Uterus (tissue), 4 donors: Measurements from ENCODE around the gene MYMX. TPM values are rescaled to one million over a fixed set of nuclear protein-coding genes. Genes with fewer than 3 reads are reported as not detected.
"Not testable (repeated sequence)": the region's sequence is repeated elsewhere in the genome, so short reads cannot be mapped to it uniquely, and the experiment has no call there.

Experiments used
- DNase-seq, 2 donors: peaks; one replicate each; pipeline ENCODE4 v3.0.0-alpha.2; 2019 to 2020
- H3K27ac ChIP-seq, 2 donors: fragments of 200-600 bp; sonication (generic); 1 replicate in 1 of 2; 2 replicates in 1 of 2; pipeline ENCODE4 v1.5.1; 2016 to 2018
- H3K27me3 ChIP-seq, 2 donors: fragments of 200-600 bp; sonication (generic); one replicate each; pipeline ENCODE4 v1.5.1; 2018 to 2019; ENCODE audit warnings: control low read depth in 1 of 2
- H3K36me3 ChIP-seq, 2 donors: fragments of 200-600 bp; sonication (generic); one replicate each; pipeline ENCODE4 v1.5.1; 2019; ENCODE audit warnings: control low read depth in 1 of 2
- H3K4me1 ChIP-seq, 2 donors: fragments of 200-600 bp; sonication (generic); one replicate each; pipeline ENCODE4 v1.5.1; 2018 to 2019; ENCODE audit warnings: control low read depth in 1 of 2
- H3K4me3 ChIP-seq, 2 donors: fragments of 200-600 bp; sonication (generic); 1 replicate in 1 of 2; 2 replicates in 1 of 2; pipeline ENCODE4 v1.5.1; 2018 to 2019; ENCODE audit warnings: mild to moderate bottlenecking in 1 of 2
- H3K9me3 ChIP-seq, 2 donors: fragments of 200-600 bp; sonication (generic); one replicate each; pipeline ENCODE4 v1.5.1; 2019; ENCODE audit warnings: control low read depth in 1 of 2
- CTCF ChIP-seq, 4 experiments: fragments of 200-600 bp in 2 of 4; fragments of 450-650 bp in 2 of 4; sonication (generic) in 2 of 4; IDR thresholded peaks; one replicate each; pipeline ENCODE4 v1.5.1; 2016 to 2019; ENCODE audit warnings: antibody characterized with exemption in 4 of 4, mild to moderate bottlenecking in 2 of 4, moderate library complexity in 1 of 4
- POLR2A ChIP-seq, 2 donors: fragments of 450-650 bp; IDR thresholded peaks; one replicate each; pipeline ENCODE4 v1.6.1; 2016; ENCODE audit warnings: antibody characterized with exemption in 2 of 2, mild to moderate bottlenecking in 1 of 2, moderate library complexity in 1 of 2
- intact Hi-C: fragments of 100-400 bp; cut with DNase I; formaldehyde crosslinking; loops from one replicate; pipeline ENCODE4 v1.15.1; 2023; ENCODE audit warnings: low total_unique reads
- total RNA-seq, 4 donors: library from RNA; depleted of rRNA in 3 of 4; stranded (reverse); fragments of >200 nt in 3 of 4; gene quantifications; one replicate each; pipeline versions ENCODE4 v1.1.0 to v1.2.4, GENCODE V29; 2014 to 2023
- donor health status: DM: yes; HTN: yes; CAD: no.

Gene MYMX
- total RNA-seq, 4 donors from 2014 or later, result not detected

- Histone ChIP-seq H3K36me3 (no peaks in the 10 kb centered on the region), H3K27me3 (no peaks in the 10 kb centered on the region), H3K27ac (peak overlapping the region in 1 of 2 donors; percentile 91), H3K4me1 (peaks cover 0 to 27% of the 10 kb centered on the region in 2 donors), H3K4me3 (no peak overlapping the region), H3K9me3 (no peaks in the 10 kb centered on the region)
- no peak for TF ChIP-seq POLR2A (IDR thresholded peaks at IDR 0.05)
- TF ChIP-seq CTCF (IDR thresholded peaks at IDR 0.05), result no peak
- no peak for DNase-seq
- intact Hi-C loops, result loop anchor here (10.0 kb wide), 1 partner anchor 55 kb away; no protein-coding TSS in a partner anchor
Measured at GRCh38 chr6:44229376-44230033, 12.8 kb downstream of the MYMX start.

- Histone ChIP-seq H3K27ac (peak overlapping the region in 1 of 2 donors; percentile 1), H3K9me3 (no peaks in the 10 kb centered on the region), H3K4me3 (no peak overlapping the region), H3K4me1 (peaks cover 5 to 34% of the 10 kb centered on the region in 2 donors), H3K36me3 (no peaks in the 10 kb centered on the region), H3K27me3 (no peaks in the 10 kb centered on the region)
- TF ChIP-seq CTCF (IDR thresholded peaks at IDR 0.05) (no peak), POLR2A (IDR thresholded peaks at IDR 0.05) (no peak)
- intact Hi-C loops, result loop anchor here (10.0 kb wide), 1 partner anchor 55 kb away; no protein-coding TSS in a partner anchor
- DNase-seq, result no peak
Measured at GRCh38 chr6:44230034-44230675, 13.4 kb downstream of the MYMX start.

GRCh38 chr6:44231426-44231825, 14.7 kb downstream of the MYMX start:
- DNase-seq, H3K36me3 ChIP-seq, H3K9me3 ChIP-seq, H3K27me3 ChIP-seq, H3K4me3 ChIP-seq: not testable (repeated sequence)
- H3K4me1 ChIP-seq, result peaks cover 10 to 37% of the 10 kb centered on the region in 2 donors
- intact Hi-C loops, result loop anchor here (10.0 kb wide), 1 partner anchor 57 kb away; no protein-coding TSS in a partner anchor
- H3K27ac ChIP-seq, result peak overlapping the region in 1 of 2 donors; percentile 34

GRCh38 chr6:44232676-44233566, 16.2 kb downstream of the MYMX start:
- H3K36me3 ChIP-seq, result no peaks in the 10 kb centered on the region
- intact Hi-C loops, result loop anchor here (10.0 kb wide), 1 partner anchor 58 kb away; no protein-coding TSS in a partner anchor
- H3K27me3 ChIP-seq, result no peaks in the 10 kb centered on the region
- no peak for DNase-seq
- no peaks in the 10 kb centered on the region for H3K9me3 ChIP-seq
- peaks cover 16 to 35% of the 10 kb centered on the region in 2 donors for H3K4me1 ChIP-seq
- H3K4me3 ChIP-seq, result no peak overlapping the region
- TF ChIP-seq CTCF (IDR thresholded peaks at IDR 0.05) (no peak), POLR2A (IDR thresholded peaks at IDR 0.05) (no peak)
- H3K27ac ChIP-seq, result peak overlapping the region; percentile 97 to 99

- H3K36me3 ChIP-seq, result no peaks in the 10 kb centered on the region
- H3K4me3 ChIP-seq, result no peak overlapping the region
- TF ChIP-seq CTCF (IDR thresholded peaks at IDR 0.05), result no peak
- no peak for TF ChIP-seq POLR2A (IDR thresholded peaks at IDR 0.05)
- H3K27me3 ChIP-seq, result no peaks in the 10 kb centered on the region
- intact Hi-C loops, result loop anchor here (10.0 kb wide), 1 partner anchor 59 kb away; no protein-coding TSS in a partner anchor
- peaks cover 16 to 35% of the 10 kb centered on the region in 2 donors for H3K4me1 ChIP-seq
- no peak for DNase-seq
- H3K27ac ChIP-seq, result peak overlapping the region; percentile 97 to 99
- no peaks in the 10 kb centered on the region for H3K9me3 ChIP-seq
Measured at GRCh38 chr6:44233567-44234100, 16.9 kb downstream of the MYMX start.
